Measurements from ENCODE around the gene RPL37A.

- TF ChIP-seq EZH2phosphoT487 (conservative IDR thresholded peaks at IDR 0.05; ENCODE audit: low read length), result no peak
- TF ChIP-seq, protein P1, sequence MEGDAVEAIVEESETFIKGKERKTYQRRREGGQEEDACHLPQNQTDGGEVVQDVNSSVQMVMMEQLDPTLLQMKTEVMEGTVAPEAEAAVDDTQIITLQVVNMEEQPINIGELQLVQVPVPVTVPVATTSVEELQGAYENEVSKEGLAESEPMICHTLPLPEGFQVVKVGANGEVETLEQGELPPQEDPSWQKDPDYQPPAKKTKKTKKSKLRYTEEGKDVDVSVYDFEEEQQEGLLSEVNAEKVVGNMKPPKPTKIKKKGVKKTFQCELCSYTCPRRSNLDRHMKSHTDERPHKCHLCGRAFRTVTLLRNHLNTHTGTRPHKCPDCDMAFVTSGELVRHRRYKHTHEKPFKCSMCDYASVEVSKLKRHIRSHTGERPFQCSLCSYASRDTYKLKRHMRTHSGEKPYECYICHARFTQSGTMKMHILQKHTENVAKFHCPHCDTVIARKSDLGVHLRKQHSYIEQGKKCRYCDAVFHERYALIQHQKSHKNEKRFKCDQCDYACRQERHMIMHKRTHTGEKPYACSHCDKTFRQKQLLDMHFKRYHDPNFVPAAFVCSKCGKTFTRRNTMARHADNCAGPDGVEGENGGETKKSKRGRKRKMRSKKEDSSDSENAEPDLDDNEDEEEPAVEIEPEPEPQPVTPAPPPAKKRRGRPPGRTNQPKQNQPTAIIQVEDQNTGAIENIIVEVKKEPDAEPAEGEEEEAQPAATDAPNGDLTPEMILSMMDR (IDR thresholded peaks at IDR 0.05; ENCODE audit: insufficient read depth, low read length, poor library complexity, severe bottlenecking), result no peak
Measured at GRCh38 chr2:216541505-216541904, 42.9 kb downstream of the RPL37A start.
